Stimulated activated CD8-positive, alpha-beta memory T cell treated with anti-CD3 and anti-CD28 coated beads, Interleukin-7, amount 100 ng/mL, for 48 hours (primary cell): ENCODE results near the gene PRELID1.
A peak's percentile ranks its signal among the peaks of the same experiment; 100 is the strongest.

Experiments
- DNase-seq, 2 donors: peaks; one replicate each; pipeline ENCODE4 v3.0.0-alpha.2; 2020; ENCODE audit warnings: low read depth in 1 of 2; ENCODE audit errors: extremely low read depth in 1 of 2

Gene PRELID1

DNA sequence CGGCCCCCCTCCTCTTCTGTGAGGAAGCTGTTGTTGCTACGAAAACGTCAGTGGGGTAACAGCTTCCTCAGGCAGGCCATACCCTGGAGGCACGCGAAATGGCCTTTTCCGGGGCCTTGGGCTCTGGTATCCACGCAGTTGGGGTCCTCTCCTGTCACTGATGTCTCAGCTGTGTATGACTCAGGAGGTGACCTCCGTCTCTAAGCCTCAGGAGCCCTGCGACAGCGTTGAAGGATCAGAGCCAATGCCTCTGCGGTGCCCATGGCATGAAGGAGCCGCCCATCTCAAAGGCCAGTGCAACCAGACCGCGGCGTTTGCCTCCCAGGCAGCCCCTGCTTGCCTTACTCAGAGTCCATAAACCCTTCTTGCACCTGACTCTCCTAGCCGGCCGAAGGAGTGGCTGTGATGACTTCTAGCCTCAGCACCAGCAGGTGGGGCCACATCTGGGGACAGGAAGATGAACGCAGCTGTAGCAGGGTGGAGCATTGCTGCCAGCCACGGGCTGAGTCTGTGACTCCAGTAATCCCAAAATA, 9.1 kb downstream of the PRELID1 start:
- peak in 1 of 2 donors; percentile 54 for DNase-seq

- no peak for DNase-seq
Observed at GRCh38 chr5:177313561-177314259, 10.1 kb downstream of the PRELID1 start.

DNA sequence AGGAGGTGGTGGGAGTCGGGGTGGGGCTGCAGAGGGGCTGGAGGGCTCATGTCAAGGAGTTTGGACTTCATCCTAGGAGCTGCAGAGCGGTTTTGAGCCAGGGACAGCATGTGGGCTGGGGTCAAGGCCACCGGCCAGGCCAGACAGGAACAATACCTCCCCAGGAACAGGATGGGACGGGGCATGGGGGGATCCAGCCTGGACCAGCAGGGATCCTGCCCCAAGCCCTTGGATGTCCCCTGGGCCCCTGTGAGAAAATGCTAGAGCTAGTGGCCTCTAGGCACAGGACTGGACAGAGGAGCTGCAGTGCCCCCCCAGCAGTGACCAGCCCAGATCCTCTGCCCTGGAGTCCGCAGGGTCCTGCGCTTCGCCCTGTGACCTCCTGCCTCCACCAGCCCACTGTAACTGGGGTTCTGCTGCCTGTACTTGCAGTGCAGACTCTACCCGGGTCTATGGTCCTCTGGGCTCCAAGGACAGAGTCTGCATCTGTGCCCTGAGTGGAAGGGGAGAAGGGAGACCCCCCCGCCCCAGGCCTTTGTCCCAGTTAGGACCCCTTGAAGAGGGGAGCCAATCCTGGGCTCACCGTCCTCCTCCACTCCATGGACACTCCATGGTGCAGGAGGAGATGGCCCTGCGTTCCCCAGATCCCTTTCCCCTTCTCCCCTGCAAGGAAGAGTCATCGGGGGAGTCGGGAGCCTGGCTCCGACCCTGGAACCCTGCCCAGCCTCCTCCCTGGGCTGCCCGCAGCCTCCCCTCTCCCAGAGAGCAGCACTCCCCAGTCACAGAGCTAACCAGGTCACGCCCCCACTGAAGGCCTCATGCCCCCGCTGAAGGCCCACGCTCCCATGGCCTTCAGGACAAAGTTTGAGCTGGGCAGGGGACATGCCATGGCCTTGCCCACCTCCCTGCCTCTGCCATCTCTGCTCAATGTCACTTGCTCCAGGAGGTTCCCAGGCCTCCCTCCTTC, 11.1 kb downstream of the PRELID1 start:
- DNase-seq = no peak

DNA sequence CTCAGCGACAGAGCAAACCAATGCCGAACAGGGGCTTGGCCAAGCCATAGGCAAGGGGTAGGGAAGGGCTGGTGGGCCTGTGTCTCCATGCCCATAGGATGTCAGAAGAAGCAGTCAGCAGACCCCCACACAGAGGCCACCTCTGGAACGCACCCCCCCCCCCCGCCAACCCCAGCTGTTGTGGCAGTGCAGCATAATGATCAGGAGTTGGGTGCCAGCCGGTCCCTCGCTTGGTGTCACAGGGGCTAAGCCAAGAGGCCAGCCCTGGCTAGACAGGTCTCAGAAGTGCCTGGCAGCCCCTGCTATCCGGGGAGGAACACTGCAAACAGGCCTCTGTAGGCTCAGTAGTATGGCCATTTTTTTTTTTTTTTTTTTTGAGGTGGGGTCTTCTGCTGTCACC, 11.8 kb downstream of the PRELID1 start:
- no peak for DNase-seq

GRCh38 chr5:177316005-177316404, 12.4 kb downstream of the PRELID1 start:
- DNase-seq = no peak

DNA sequence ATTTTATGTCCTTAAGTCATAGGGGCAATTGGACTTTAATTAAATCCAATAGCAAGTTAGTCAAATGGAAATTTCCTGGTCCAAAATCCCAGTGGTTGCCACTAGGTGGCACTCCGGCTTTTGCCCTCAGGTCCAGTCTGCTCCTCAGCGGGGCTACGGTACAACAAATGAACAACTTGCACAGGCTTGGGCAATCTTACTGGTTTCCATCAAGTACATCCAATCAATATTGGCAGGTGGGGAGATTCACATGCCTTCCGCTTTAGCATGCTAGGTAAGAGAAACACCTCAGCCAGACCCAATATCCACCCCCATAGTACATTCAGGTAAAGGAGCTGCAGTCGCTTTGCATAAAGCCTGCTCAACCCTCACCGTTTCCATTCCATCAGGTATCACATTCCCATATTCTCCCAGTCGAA, 14.4 kb downstream of the PRELID1 start:
- DNase-seq = peak; percentile 50 to 67

DNA sequence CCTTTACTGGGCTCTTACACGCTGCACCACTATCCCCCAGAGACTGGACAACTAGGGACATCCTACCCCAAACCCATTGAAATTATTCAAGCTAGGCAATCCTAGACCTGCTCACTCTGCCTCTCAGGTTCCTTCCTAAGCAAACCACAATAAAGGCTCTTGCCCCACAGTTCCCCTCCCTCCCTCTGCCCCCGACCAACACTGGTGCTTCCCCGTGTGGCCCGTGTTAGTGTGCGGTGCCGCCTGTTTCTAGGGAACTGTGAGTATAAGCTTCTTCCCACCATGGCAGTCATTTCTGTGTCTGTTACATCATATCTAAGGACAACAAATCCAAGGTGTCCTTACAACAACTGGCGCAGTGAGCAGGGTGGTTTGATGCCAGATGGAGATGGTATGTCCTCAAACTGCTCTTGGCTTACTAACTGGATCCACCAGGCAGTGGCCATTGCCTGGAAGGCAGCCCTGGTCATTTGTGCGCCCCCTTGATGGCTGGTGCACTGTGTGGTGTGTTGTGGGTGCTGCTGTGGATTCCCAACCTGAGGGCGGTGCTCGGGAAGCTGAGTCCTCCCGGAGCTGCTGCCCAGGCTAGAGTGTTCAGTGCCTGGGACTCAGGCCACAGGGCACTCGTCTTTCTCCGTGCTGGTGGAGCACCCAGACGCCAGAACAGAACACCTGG, 16.5 kb downstream of the PRELID1 start:
- no peak for DNase-seq

GRCh38 chr5:177320879-177321278, 17.3 kb downstream of the PRELID1 start:
- no peak for DNase-seq

DNA sequence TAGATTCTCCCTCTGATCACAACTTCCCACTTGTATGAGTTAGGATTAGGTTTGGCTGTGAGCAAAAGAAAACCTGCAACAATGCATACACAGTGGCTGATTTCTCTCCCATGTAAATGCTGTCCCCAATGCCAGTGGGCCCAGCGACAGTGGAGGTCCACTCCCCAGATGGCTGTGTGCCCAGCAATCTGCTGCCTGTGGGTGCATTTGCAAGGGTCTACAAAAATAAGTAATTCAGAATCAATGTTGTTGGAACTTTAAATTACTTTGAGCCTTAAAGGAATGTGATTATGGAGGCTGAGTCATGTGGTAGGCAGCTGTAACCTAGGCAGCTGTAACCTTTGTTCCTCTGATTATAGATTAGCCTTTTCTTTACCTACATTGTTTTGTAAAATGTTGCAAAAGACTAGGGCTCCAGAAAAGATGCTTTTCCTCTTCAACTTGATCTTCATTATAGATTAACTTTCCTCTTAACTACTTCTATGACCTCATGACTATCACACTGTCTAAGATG, 22.3 kb downstream of the PRELID1 start:
- no peak for DNase-seq

DNA sequence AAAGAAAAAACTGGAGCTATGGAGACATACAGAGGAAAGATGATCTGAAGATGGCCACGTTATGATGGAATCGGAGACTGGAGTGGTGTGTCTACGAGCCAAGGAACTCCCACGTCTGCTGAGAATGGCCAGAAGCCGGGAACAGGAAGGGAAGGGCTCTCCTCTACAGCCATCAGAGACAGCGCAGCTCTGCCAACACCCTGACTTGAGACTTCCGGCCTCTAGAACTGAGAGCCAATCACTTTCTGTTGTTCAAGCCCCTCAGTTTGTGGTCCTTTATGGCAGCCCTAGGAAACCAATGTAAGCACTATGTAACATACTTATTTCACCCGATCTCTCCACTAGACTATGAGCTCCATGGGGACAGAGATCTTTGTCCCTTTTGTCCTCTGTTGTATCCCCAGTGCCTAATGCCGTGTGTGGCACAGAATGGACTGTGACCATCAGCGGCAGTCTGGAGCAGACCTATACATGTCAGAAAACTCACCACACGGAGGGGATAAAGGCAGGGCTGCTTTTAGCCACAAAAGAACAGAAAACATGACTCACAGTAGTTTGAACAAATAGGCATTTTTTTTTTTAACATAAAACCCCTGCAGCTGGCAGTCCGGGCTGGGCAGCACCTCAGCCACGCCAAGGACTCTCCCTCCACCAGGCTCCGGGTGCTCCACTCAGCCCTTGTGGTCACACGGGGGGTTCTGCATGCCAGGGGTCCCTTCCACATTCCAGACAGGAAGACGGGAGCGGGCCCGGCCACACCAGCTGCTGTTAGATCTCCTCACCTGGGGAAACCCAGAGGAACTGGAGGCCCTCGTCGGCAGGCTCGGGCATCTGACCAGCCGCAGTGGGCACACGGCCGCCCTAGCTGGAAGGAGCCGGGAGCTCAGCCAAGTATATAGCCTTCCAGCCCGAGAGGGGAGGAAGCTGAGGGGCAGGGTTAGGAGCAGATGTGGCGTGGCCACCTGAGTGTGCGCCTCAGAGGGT, 24.2 kb downstream of the PRELID1 start:
- no peak for DNase-seq

DNA sequence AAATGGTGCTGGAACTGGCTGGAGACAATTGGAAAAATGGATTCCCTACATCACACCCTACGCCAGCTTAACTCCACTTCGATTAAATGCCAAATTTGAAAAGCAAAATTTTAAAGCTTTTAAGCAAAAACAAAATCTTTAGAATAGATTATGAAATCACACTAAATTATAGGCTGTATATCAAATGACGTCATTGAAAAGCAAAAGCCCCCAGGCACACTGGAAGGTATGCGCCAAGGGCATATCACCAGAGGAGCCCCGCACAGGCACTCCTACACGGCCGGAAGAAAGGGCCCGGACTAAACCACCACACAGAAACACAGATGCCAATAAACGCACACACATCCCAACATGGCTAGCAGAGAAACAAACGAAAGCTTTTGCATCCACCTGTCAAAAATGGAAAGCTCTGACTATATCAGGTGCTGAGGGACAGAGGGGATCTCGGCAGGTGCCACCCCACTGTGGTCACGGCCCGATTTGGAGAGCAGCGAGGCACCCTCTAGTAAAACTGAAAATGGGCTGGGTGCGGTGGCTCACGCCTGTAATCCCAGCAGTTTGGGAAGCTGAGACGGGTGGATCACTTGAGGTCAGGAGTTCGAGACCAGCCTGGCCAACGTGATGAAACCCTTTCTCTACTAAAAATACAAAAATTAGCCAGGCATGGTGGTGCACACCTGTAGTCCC, 25.1 kb downstream of the PRELID1 start:
- no peak for DNase-seq

DNA sequence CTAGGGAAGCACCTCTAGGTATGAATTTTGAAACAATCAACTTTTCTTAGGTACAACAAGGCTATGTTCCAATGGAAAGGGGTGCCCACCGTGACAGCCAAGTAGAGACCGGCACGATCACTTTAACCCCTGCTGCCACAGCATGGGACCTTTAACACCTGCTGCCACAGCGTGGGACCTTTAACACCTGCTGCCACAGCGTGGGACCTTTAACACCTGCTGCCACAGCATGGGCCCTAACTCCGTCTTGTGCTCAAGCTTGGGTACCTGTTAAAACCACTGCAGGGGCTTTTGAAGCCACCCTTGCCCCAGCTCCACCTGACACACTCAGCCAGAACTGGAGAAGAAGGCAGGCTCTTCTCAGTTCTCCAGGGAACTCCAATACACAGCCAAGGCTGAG, 26.3 kb downstream of the PRELID1 start:
- DNase-seq = no peak

DNA sequence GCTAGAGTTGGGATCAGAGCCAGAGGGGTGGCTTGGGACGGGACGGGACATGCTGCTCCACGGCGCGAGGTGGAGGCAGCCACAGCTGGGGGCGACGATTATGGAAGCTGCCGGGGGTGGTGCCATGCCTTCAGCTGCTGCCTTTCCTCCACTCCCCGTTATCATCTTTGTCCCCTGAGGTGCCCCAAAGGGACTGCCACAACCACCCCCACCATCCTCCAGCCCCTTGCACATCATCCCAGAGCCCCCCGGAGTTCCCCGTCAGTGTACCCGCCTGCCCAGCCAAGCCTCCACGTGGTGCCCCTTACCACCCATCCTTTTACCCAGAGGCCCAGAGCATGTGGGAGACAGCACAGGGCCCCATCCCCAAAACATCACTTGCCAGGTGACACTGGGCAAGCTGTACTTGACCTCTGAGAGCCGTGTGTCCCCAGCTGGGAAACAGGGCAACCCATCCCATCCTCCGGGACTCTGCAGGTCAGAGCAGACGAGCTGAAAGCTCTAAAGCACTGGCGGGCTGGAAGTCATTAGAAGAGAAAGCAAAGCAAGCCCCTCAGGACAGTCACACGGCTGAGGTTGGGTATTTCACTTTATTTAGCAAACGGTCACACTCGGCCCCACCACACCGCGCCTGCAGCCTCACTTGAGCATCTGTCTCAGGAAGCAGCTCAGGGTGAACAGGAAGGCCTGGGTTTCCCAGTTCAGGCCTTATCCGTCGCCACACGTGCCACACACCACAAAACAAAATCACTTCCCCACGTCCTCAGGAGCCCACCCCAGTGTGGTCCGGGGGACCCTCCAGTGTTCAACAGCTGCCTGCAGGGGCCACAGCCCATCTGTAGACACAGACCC, 27.6 kb downstream of the PRELID1 start:
- DNase-seq = no peak

- DNase-seq = no peak
Observed at GRCh38 chr5:177332031-177332895, 28.7 kb downstream of the PRELID1 start.

DNA sequence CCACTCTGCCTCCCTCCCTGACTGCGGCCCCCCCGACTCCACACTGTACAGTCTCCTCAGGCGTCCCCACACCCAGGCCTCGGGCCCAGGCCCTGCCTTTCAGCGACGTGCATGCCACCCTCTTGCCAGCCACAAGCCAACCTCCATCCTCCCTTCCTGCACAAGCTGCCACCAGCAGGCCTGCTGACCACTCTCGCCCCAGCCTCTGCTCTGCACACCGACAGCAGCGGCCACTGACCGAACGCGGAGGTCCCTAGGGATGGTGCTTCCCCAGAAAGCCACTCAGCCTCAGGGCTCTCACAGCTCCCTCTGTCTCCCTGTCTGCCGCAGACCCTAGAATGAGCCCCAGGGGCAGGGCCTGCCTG, 29.3 kb downstream of the PRELID1 start:
- DNase-seq = no peak

GRCh38 chr5:177333420-177334154, 30.0 kb downstream of the PRELID1 start:
- no peak for DNase-seq

GRCh38 chr5:177334155-177334551, 30.6 kb downstream of the PRELID1 start:
- no peak for DNase-seq
